Measurements from ENCODE around the gene CDH4. TPM values are rescaled to one million over a fixed set of nuclear protein-coding genes. Genes with fewer than 3 reads are reported as not detected.

The CDH4 gene
- total and polyA plus RNA-seq, 2 of the 4 experiments (the other 2 are of a cell fraction), result 1.6 to 3.5 TPM

DNA sequence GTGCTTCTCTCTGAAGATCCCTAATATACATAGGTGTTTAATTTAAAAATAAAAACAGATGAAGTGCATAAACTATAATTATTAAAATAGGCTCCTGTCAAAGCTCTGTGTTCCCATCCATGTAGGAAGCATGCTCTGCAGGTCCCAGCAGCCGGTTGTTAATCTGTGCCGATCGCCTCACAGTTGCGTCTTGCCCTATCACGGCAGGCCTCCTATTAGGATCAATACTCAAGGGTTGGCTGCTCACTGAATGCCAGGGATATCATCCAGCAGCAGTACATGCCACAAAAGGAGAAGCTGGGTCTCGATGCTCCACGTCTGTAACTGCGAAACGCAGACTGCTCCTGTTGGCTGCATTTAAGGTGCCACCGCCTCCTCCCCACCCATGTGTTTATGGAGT lies 369.8 kb downstream of the CDH4 start:
- Histone ChIP-seq H3K9ac (ENCODE audit: low read depth, low read length) (no peak overlapping the region), H3K56ac (ENCODE audit: extremely low read depth, insufficient read depth, low read length) (no peak overlapping the region), H3K23ac (ENCODE audit: low read depth, low read length) (no peak overlapping the region), H2BK120ac (ENCODE audit: low read depth, low read length) (no peak overlapping the region), H4K5ac (ENCODE audit: low read depth, low read length) (no peak overlapping the region), H2BK20ac (ENCODE audit: low read depth, low read length) (no peak overlapping the region), H3K14ac (replicated peaks; ENCODE audit: low read depth, low read length) (no peak overlapping the region), H3K4me1 (ENCODE audit: control insufficient read depth, insufficient read depth, low read length) (no peaks in the 10 kb centered on the region), H3K36me3 (ENCODE audit: control insufficient read depth, insufficient read depth, low read length) (no peaks in the 10 kb centered on the region), H2AK5ac (ENCODE audit: low read depth, low read length) (no peak overlapping the region), H2AFZ (replicated peaks; ENCODE audit: low read length, poor library complexity) (no peak overlapping the region), H3K4me3 (ENCODE audit: insufficient read depth, low read depth, low read length) (no peak overlapping the region), H3K4ac (ENCODE audit: low read depth, low read length) (no peak overlapping the region), H2BK5ac (ENCODE audit: low read depth, low read length, poor library complexity, severe bottlenecking) (no peak overlapping the region), H3K9me3 (ENCODE audit: control insufficient read depth, insufficient read depth, low read length) (peaks cover 2% of the 10 kb centered on the region; the same call in 1 of the 2 replicates), H4K20me1 (ENCODE audit: insufficient read depth, low read length) (no peaks in the 10 kb centered on the region), H3K27me3 (ENCODE audit: control insufficient read depth, insufficient read depth, low read length) (no peaks in the 10 kb centered on the region), H4K91ac (ENCODE audit: insufficient read depth, low read depth, low read length) (no peak overlapping the region), H3K9me1 (ENCODE audit: insufficient read depth, low read length) (no peaks in the 10 kb centered on the region), H3K79me1 (ENCODE audit: low read depth in 1 of 2, low read length in 2 of 2) (no peaks in the 10 kb centered on the region), H2BK15ac (ENCODE audit: low read depth, low read length) (no peak overlapping the region), H4K8ac (ENCODE audit: low read depth in 2 of 2, low read length in 2 of 2) (no peak overlapping the region), H3K18ac (ENCODE audit: low read depth, low read length) (no peak overlapping the region), H3K4me2 (ENCODE audit: low read depth, low read length) (no peak overlapping the region), H3K27ac (ENCODE audit: insufficient read depth, low read length) (no peak overlapping the region), H2AK9ac (replicated peaks; ENCODE audit: low read depth, low read length, poor library complexity) (no peak overlapping the region)
- ATAC-seq (ENCODE audit: low read depth) (no peak), DNase-seq (no peak)
- TF ChIP-seq FOS (IDR thresholded peaks at IDR 0.05; ENCODE audit: low read depth, low read length), result no peak
- no peak for TF ChIP-seq POLR2A (IDR thresholded peaks at IDR 0.05; ENCODE audit: low read depth, low read length)
- TF ChIP-seq SMC3 (IDR thresholded peaks at IDR 0.05; ENCODE audit: low read depth, low read length), result no peak
- no peak for TF ChIP-seq MAFK (IDR thresholded peaks at IDR 0.05; ENCODE audit: low read depth, low read length)
- TF ChIP-seq, protein P1, sequence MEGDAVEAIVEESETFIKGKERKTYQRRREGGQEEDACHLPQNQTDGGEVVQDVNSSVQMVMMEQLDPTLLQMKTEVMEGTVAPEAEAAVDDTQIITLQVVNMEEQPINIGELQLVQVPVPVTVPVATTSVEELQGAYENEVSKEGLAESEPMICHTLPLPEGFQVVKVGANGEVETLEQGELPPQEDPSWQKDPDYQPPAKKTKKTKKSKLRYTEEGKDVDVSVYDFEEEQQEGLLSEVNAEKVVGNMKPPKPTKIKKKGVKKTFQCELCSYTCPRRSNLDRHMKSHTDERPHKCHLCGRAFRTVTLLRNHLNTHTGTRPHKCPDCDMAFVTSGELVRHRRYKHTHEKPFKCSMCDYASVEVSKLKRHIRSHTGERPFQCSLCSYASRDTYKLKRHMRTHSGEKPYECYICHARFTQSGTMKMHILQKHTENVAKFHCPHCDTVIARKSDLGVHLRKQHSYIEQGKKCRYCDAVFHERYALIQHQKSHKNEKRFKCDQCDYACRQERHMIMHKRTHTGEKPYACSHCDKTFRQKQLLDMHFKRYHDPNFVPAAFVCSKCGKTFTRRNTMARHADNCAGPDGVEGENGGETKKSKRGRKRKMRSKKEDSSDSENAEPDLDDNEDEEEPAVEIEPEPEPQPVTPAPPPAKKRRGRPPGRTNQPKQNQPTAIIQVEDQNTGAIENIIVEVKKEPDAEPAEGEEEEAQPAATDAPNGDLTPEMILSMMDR (conservative IDR thresholded peaks at IDR 0.05; ENCODE audit: low read depth, low read length), result no peak
- no peak for TF ChIP-seq RFX5 (IDR thresholded peaks at IDR 0.05; ENCODE audit: low read depth, low read length)
- no peak for TF ChIP-seq CEBPB (IDR thresholded peaks at IDR 0.05; ENCODE audit: low read depth, low read length)
- TF ChIP-seq CHD1 (IDR thresholded peaks at IDR 0.05; ENCODE audit: low read depth, low read length), result no peak
- intact Hi-C loops (cut with micrococcal nuclease) (no loop called here), dilution Hi-C loops (cut with HindIII; ENCODE audit: low sequenced_read_pairs, unreplicated experiment) (no loop called here), in situ Hi-C loops (cut with MboI; ENCODE audit: low sequenced_read_pairs) (no loop called here)
- ChIA-PET POLR2A (ENCODE audit: unreplicated experiment) (no interaction called here), CTCF (no interaction called here)
- no TSS peak for BruUV-seq (replicated peaks)
- WGBS, 2 experiments (ENCODE audit: extremely low coverage in 2 of 2, insufficient read length in 1 of 2), result 90% methylated on average over 5 of the region's 10 CpGs; no CpG with 5 or more reads in 1 of the 2 experiments

Measured in IMR-90 (cell line).